ENCODE measurements around the gene CLEC16A.

CLEC16A gene

GRCh38 chr16:11231367-11231970 is 287.1 kb downstream of the CLEC16A start:
- no peaks in the 10 kb centered on the region for H3K27me3 ChIP-seq (ENCODE audit: insufficient read depth, low read depth)
- no peak for TF ChIP-seq CTCF (conservative IDR thresholded peaks at IDR 0.05; ENCODE audit: low read depth, low read length)
- H3K36me3 ChIP-seq (ENCODE audit: insufficient read depth) = no peaks in the 10 kb centered on the region
- no peaks in the 10 kb centered on the region for H3K79me2 ChIP-seq (ENCODE audit: insufficient read depth, low read depth)
- no peak overlapping the region for H3K4me2 ChIP-seq
- no peak overlapping the region for H3K27ac ChIP-seq
- H3K4me1 ChIP-seq (ENCODE audit: low read depth, poor library complexity, severe bottlenecking) = peaks cover 6% of the 10 kb centered on the region
- H3K9ac ChIP-seq = no peak overlapping the region
- H3K4me3 ChIP-seq (IDR thresholded peaks at IDR 0.05; ENCODE audit: insufficient read depth, low read depth, low read length) = no peak overlapping the region
- H4K20me1 ChIP-seq (ENCODE audit: insufficient read depth) = no peaks in the 10 kb centered on the region
- H2AFZ ChIP-seq (ENCODE audit: low read depth) = no peak overlapping the region
